MV-4-11 (cell line): ENCODE measurements around the gene TRAPPC2L.
"Not testable (repeated sequence)": the region's sequence is repeated elsewhere in the genome, so short reads cannot be mapped to it uniquely, and the experiment has no call there.

ENCODE experiments used
- DNase-seq: peaks from one replicate; lab custom pipeline; 2025; lab: John Stamatoyannopoulos, UW

Gene TRAPPC2L

DNA sequence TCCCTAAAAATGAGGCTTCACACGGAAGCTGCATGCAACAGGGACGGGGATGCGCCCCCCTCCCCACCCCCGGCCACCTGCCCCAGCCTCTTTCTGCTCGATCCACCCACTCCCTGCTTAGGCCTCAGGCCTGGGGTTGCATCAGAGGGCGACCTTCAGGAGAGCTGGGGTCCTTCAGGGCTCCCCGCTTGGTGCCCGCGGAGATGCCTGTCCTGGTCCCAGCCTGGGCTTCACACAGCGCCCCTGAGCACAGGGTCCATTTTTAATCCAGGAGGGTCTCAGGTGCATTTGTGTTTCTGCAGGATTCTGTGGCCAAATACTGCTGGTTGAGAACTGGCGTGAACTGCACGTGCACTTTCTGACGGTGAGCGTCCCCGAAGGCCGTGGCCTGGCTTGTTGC, 37.8 kb upstream of the TRAPPC2L start:
- no peak for DNase-seq

DNA sequence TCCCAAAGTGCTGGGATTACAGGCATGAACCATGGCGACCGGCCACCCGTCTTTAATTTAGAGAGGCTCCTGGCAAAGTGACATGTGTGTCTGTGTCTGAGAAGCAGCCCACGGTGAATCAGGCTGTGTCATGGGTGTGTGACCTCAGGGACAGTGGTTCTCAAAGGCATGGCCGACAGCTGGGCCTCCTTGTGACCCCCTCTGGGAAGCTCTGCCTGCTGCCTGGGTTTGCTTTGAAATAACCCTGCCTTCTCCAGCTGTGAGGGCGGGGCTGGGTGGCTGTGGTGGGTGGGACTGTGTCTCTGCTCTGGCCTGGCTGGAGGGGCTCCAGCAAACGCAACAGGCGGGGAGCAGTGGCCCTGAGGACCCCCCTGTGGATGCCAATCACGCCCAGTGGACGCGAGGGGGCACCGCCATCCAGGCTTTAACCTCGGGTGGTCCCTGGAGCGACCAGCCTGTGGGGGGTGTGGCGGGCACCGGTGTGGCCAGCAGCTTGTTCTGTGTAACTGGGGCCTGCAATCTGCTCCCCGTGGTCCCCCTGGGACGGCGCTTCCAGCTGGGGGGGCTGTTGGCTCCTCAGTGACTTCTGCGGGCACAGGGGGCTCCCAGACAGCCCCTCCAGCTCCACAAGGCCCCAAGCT, 36.4 kb upstream of the TRAPPC2L start:
- no peak for DNase-seq

DNA sequence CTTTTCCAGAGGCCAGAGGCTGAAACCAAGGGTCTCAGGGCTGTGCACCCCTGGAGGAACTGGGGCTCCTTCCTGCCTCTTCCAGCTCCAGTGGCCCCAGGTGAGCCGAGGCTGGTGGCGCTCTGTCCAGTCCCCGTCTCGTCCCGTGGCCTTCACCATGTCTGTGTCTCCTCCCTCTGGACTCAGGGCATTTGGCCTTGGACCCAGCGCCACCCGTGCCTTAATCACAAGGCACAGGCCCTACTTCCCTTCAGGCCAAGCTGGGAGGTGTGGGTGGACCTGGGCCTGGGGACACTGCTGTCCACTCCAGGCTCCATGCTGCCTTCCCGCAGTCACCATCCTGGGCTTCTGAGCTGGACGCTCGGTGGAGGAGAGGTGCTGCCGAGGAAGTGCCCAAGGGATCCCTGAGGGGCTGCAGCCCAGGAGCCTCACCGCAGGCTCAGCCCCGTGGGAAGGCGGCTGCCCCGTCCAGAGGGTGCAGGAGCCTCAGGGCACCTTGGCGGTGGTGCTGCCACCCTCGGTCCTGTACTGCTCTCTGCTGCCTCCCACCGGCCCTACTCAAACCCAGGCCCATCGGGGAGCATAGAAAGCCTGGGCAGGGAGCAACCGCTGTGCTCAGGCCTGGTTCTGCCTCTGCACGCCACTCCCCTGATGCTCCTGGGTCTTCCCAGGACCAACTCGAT, 35.6 kb upstream of the TRAPPC2L start:
- DNase-seq = no peak

DNA sequence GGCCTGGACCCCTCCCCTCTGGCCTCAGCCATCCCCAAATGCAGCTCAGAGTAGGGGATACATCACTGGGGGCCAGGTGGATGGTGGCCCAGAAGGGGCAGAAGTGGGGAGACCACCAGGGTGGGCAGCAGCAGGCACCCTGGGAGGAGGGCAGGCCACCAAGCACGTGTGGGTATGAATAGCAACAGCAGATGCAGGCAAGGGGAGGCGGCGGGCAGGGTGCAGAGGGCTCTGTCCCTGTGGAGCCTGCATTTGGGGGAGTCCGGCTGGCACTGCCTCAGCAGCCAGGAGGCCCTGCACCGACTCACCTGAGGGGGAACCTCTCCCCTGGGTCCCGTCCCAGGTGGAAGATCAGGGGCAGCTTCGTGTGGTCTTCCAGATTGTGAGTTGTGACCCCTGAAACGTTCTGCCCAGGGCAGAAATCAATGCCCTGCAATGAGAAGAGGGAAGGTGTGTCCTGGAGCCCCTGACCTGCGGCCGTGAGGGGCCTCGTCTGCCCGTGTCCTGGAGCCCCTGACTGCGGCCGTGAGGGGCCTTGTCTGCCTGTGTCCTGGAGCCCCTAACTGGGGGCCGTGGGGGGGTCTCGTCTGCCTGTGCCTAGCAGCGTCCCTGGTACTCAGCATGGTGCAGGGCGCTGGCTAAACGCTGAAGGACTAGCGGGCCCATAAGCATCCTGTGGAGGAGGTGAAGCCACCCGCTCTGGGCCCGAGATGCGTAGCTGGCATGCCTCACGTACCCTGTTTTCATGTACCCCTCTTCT, 34.5 kb upstream of the TRAPPC2L start:
- DNase-seq = no peak

DNA sequence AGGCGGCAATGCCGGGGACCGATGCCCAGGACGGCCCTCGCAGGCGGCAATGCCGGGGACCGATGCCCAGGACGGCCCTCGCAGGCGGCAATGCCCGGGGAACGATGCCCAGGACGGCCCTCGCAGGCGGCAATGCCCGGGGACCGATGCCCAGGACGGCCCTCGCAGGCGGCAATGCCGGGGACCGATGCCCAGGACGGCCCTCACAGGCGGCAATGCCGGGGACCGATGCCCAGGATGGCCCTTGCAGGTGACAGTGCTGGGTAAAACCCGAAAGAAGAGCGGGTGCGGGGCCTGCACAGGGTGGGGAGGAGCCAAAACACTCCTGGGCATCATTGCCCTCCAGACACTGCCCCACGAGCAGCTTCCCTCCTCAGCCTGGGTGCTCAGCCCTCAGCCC, 33.3 kb upstream of the TRAPPC2L start:
- DNase-seq = not testable (repeated sequence)

DNA sequence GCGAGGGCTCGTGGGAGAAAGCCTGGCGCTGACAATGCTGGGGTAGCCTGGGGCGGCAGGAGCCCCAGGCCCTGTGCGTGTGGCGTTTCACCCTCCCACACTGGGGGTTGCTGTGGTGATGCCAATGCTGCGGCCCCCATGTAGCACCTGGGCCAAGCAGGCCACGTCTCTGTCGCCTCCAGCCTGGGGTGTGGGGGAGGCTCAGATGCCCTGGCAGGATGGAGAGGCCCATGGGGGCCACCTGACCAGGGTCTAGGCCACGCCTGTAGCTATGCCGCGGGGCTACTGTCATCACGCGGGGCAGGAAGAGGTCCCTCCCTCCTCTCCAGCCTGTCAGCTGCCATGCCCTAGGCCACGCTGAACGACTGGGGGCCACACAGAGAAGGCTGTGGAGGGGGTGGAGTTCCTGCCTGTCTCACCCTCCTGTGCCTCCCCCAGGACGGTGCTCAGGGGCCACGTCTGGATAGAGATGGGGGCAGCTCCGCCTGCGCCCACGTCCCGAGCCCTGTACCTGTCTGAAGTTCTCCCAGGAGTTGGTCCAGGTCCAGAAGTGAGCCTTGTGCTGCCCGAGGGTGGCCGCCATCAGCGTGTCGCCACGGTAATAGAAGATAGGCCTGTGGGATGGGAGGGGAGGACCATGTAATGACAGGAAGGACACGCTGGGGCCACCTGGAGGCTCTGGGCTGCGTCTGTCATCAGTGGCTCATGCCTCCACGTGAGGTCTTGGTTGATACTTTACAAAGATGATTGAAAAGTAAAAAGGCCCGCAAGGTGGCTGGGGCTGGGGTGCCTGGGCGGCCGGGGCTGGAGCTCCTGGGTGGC, 32.5 kb upstream of the TRAPPC2L start:
- DNase-seq = no peak

DNA sequence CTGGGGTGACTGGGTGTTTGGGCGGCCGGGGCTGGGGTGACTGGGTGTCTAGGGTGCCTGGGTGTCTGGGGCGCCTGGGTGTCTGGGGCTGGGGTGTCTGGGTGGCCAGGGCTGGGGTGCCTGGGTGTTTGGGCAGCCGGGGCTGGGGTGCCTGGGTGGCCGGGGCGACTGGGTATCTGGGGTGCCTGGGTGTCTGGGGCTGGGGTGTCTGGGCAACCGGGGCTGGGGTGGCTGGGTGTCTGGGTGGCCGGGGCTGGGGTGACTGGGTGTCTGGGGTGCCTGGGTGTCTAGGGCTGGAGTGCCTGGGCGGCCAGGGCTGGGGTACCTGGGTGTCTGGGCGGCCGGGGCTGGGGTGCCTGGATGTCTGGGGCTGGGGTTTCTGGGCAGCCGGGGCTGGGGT, 31.8 kb upstream of the TRAPPC2L start:
- no peak for DNase-seq

DNA sequence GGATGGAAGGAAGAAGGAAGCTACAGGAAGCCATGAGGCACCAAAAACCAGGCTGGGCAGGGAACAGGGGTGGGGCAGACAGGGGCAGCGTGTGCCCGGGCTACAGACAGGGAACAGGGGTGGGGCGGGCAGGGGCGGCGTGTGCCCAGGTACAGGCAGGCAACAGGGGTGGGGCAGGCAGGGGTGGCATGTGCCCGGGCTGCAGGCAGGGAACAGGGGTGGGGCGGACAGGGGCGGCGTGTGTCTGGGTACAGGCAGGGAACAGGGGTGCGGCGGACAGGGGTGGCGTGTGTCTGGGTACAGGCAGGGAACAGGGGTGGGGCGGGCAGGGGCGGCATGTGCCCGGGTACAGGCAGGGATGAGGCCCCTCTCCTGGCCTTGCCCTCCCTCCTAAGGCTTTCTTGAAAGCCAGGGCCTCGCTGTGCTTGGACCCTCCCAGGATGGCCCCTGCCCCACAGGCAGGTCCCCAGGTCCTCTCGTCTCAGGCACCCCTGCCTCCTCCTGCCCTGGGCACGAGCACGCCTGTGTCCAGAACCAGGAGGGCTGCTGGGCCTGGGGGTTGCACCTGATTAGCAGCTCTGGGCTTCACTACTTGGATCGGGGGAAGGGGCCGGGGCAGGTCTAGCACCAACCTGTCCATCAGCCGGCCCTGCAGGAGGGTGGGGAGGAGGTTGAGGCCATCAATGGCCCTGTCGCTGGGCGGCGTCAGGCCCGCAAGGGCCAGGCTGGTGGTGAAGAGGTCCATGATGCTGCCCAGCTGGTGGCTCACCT, 30.7 kb upstream of the TRAPPC2L start:
- DNase-seq = no peak

DNA sequence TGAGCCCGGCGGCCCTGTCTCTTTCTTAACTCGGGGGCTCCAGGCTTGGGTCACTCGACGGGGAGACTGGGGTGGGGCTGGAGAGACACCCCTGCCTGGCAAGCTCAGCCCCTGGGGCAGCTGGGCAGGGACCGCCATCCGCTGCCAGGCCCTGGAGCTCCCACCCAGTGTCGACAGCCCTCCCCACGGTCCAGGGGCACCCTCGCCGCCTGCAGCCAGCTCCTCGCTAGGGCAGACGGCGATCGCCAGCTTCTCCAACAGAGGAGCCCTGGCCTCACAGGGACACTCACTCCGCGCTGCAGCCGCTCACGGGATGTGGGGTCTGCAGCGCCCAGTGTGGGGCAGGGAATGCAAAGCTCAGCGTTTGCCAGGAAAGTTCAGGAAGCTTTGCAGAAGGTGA, 29.2 kb upstream of the TRAPPC2L start:
- no peak for DNase-seq

DNA sequence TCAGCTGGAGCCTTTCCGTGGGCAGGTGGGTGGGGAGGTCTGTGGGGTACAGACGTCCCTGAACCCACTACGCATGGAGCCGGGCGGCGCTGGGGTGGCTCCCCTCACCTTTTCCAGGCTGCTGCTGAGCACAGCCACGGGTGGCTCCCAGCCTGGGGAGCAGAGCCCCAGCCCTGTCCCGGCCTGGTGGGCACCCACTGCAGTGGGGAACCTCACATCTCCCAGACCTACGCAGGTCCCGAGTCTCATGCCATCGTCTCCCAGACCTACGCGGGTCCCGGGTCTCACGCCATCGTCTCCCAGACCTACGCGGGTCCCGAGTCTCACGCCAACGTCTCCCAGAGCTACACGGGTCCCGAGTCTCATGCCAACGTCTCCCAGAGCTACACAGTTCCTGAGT, 28.2 kb upstream of the TRAPPC2L start:
- DNase-seq = no peak

DNA sequence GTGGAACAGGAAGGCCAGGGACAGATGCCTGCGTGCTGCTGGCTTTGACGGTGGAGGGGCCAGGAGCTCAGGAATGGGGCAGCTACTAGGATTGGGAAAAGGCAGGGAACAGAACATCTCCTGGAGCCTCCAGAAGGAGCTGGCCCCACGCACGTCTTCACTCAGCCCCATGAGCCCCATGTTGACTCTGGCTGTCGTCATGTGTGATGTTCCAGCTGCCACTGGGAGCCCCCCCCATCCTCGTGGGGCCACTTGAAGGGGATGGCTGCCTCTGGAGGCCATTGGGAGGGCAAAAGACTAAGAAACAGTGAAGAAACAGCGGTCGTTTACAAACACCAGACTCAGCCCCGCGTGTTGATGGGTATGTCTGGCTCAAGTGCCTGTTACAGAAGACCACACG, 26.7 kb upstream of the TRAPPC2L start:
- DNase-seq = no peak

DNA sequence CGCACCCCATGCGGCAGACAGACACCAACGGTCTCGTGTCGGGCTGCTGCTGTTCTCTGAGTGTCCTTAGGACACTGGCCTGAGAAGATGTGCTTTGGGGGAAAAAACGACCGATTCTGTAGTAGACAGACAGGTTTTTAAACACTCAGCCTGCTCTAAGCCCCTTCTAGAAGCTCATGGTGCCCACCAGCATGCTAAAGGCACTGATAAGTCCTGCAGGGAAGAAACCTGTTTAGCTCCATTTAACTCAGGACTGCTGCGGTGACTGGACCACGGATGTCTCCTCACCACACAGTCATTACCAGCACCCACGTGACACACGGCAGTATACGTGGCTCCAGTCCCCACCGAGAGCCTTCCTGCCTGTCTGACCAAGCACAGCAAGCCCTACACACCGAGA, 26.1 kb upstream of the TRAPPC2L start:
- DNase-seq = no peak

DNA sequence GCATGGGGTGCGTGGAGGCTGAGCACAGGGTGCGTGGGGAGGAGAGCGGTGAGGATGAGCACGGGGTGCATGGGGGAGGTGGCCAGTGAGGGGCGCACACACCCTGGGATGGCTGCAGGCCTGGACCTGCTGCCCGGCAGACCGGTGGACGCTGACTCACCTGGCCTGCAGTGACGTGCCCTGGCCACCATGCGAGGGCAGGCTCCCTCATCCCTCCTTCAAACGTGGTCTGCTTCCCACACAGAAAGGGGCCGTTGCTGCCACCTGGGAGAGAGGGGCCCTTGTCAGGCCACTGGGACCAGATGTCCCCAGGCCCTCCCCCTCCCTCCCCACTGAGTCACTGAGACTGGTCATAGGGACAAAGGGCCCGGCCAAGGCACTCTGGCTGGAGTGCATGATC, 25.1 kb upstream of the TRAPPC2L start:
- DNase-seq = no peak

DNA sequence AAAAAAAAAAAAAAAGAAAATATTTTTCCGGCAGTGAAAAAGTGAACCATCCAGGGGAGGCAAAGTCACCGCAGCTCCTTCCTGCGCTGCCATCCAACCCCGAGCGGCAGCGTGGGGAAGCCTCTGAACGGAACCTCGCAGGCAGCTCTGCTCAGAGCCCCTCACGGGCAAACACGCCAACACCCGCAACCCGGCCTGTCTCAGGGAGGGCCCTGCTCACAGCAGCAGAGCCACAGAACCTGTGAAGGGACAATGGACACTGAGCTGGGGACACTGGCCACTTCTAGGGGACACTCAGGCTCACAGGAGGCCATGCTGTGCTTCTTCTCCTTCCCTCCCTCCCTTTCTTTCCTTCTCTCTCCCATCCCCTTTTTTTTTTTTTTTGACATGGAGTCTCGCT, 23.8 kb upstream of the TRAPPC2L start:
- no peak for DNase-seq

DNA sequence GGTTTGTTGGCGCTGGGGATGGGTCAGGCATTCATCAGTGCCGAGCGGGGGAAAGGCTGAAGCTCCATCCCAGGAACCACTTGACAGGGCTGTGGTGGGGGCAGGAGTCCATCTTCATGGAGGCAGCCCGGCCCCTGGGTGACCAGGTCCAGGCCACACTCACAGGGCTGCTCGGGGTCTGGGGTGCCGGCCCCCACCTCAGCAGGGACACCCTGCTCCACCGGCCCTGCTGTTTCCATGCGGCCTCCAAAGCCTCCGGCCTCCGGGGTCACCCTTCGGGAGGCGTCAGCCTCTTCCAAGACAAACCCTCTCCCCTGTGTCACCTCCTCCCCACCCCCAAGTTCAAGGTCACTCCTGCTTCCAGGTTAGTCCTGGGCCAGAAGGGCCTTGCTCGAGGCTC, 22.3 kb upstream of the TRAPPC2L start:
- no peak for DNase-seq

DNA sequence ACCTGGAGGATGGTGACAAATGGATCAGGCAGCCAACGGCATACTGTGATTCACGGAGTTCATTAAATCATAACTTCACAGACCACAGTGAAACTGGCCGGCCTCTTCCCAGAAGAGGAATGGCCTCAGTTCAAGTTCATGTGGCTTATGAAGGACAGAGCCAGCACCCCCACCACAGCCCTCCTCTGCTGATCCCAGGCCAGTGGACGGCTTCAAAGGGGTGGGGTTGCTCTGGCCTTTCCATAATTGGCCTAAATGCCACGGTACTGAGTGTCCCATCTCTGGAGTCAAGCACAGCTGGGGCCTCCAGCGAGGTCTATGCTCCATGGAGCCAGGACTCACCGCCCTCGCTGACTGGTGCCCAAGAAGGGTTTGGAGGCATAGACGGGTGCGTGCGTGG, 21.5 kb upstream of the TRAPPC2L start:
- DNase-seq = no peak

DNA sequence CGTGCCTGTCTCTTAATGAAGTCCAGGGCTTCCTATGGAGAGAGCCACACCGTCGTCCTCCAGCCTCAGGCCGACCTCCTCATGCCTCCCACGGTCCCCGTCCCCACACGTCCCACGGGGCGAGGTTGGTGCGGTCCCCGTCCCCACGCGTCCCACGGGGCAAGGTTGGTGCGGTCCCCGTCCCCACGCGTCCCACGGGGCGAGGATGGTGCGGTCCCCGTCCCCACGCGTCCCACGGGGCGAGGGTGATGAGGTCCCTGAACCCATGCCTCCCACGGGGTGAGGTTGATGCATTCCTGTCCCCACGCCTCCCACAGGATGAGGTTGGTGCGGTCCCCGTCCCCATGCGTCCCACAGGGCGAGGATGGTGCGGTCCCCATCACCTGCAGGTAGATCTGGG, 21.1 kb upstream of the TRAPPC2L start:
- DNase-seq = no peak

DNA sequence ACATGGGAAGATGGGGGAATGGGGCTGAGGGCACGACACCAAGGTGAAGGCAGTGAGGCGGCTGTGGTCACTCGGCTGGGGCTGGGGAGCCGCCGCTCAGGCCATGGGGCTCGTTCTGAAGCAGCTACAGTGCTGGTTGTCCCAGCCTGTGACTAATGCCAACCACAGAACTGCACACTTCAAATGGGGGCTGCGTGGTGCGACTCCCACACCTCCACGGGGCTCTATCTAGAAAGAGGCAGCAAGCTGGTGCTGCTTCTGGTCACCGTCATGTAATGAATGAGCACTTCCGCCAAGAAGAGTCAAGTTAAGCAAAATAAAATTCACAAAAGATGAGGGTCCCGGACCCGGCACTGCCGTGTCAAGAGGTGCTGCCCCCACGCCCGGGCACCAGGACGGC, 20.1 kb upstream of the TRAPPC2L start:
- no peak for DNase-seq

DNA sequence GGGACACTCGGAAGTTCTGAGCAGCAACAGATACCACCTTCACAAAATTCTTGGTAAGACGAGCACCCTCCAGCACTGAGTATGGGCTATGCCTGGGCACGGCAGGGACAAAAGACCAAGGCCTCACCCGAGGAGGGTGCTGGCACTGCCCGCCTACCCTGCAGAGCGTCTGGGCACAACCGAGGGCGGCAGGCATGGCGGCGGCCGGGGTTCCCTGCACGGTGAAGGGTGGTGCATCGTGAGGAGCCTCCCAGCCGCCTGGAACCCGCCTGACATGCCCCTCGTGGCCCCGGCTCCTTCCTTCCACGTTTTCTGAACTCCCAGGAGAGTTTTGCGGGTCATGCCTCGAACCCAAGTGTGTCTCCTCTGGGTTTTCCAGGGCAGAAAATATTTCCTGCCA, 19.1 kb upstream of the TRAPPC2L start:
- no peak for DNase-seq

DNA sequence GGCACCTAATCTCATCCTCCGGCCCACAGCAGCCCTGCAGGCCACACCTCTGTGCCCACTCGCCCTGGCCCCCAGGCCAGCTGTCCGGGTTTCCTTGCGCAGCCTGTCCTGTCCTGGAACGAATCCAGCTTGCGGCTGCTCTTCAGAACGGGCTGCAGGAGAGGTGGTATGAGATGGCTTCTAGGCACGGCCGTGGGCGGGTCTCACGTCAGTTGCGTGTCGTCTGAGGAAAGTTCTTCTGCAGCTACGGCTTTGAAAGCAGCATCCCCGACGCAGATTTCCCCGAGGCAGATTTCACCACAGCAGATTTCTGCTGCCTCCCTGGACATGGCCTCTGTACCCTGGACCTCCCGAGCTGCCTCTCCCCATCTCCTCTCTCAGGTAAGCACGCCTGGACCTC, 18.4 kb upstream of the TRAPPC2L start:
- DNase-seq = no peak

DNA sequence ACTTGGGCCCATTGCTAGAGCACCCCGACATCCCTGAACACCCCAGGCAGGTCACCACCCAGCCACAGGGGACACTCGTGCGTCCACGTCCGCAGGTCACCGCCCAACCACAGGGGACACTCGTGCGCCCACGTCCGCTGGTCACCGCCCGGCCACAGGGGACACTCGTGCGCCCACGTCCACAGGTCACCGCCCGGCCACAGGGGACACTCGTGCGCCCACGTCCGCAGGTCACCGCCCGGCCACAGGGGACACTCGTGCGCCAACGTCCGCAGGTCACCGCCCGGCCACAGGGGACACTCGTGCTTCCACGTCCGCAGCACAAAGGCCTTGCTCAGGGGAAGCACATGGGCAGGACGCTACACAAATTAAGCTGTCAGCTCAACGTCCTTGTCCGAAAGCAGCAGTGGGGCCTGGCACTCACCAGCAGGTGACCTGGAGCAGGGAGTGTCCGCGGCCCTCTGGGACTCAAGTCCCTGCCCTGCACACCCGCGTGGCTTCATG, 17.8 kb upstream of the TRAPPC2L start:
- DNase-seq = no peak
